Astrocyte (in vitro differentiated cells and primary cell): ENCODE results near the gene ERMAP. TPM values are rescaled to one million over a fixed set of nuclear protein-coding genes. Genes with fewer than 3 reads are reported as not detected.

Source experiments
- DNase-seq: peaks from one replicate; pipeline ENCODE4 v3.0.0-alpha.2; 2010; ENCODE audit warnings: low read depth
- FAIRE-seq: peaks from 2 replicates; lab custom pipeline; 2011; peaks lifted over from hg19 to GRCh38; lab: Jason Lieb, UNC
- H2AFZ ChIP-seq: 2 replicates; pipeline ENCODE4 v1.6.0; 2012; ENCODE audit warnings: low read depth, low read length, inconsistent platforms
- H3K27ac ChIP-seq: 2 replicates; pipeline ENCODE4 v1.5.1; 2011; ENCODE audit warnings: low read depth, low read length, inconsistent platforms
- H3K27me3 ChIP-seq: 2 replicates; pipeline ENCODE4 v1.6.0; 2011; ENCODE audit warnings: low read length, inconsistent platforms; ENCODE audit not compliant: insufficient read depth
- H3K36me3 ChIP-seq: 2 replicates; pipeline ENCODE4 v1.5.1; 2011; ENCODE audit warnings: low read length, inconsistent platforms; ENCODE audit not compliant: insufficient read depth
- H3K4me1 ChIP-seq: 2 replicates; pipeline ENCODE4 v1.5.1; 2011; ENCODE audit warnings: low read length, inconsistent platforms; ENCODE audit not compliant: insufficient read depth
- H3K4me2 ChIP-seq: 2 replicates; pipeline ENCODE4 v1.6.0; 2012; ENCODE audit warnings: low read length, inconsistent platforms
- H3K4me3 ChIP-seq: 2 replicates; pipeline ENCODE4 v1.5.1; 2011; ENCODE audit warnings: low read depth, mild to moderate bottlenecking, low read length, inconsistent platforms; ENCODE audit not compliant: insufficient read depth
- H3K79me2 ChIP-seq: 2 replicates; pipeline ENCODE4 v1.6.0; 2012; ENCODE audit warnings: mild to moderate bottlenecking, low read length, inconsistent platforms; ENCODE audit not compliant: insufficient read depth
- H3K9ac ChIP-seq: 2 replicates; pipeline ENCODE4 v1.6.0; 2012; ENCODE audit warnings: mild to moderate bottlenecking, low read length, inconsistent platforms
- H3K9me3 ChIP-seq: 2 replicates; pipeline ENCODE4 v1.5.1; 2012; ENCODE audit warnings: low read depth, mild to moderate bottlenecking, low read length, inconsistent platforms; ENCODE audit not compliant: insufficient read depth
- H4K20me1 ChIP-seq: 2 replicates; pipeline ENCODE4 v1.6.0; 2012; ENCODE audit warnings: low read length, inconsistent platforms; ENCODE audit not compliant: insufficient read depth
- H3K27ac Mint-ChIP-seq: one replicate; pipeline ENCODE4 v1.8.0; 2021; ENCODE audit warnings: mild to moderate bottlenecking, mixed read lengths; ENCODE audit not compliant: unreplicated experiment
- H3K27me3 Mint-ChIP-seq: one replicate; pipeline ENCODE4 v1.8.0; 2021; ENCODE audit warnings: low read depth, mixed read lengths; ENCODE audit not compliant: unreplicated experiment
- H3K36me3 Mint-ChIP-seq: one replicate; pipeline ENCODE4 v1.8.0; 2021; ENCODE audit warnings: low read depth, mixed read lengths; ENCODE audit not compliant: unreplicated experiment
- H3K4me1 Mint-ChIP-seq: one replicate; pipeline ENCODE4 v1.8.0; 2021; ENCODE audit warnings: low read depth, mixed read lengths; ENCODE audit not compliant: unreplicated experiment
- H3K4me3 Mint-ChIP-seq: one replicate; pipeline ENCODE4 v1.8.0; 2021; ENCODE audit warnings: mild to moderate bottlenecking, moderate library complexity, mixed read lengths; ENCODE audit not compliant: unreplicated experiment
- H3K9me3 Mint-ChIP-seq: one replicate; pipeline ENCODE4 v1.8.0; 2021; ENCODE audit warnings: mild to moderate bottlenecking, mixed read lengths; ENCODE audit not compliant: unreplicated experiment
- CTCF ChIP-seq: IDR thresholded peaks from 2 replicates; pipeline ENCODE4 v1.5.1; 2011; ENCODE audit warnings: low read depth, mild to moderate bottlenecking, inconsistent platforms, low read length, moderate library complexity; ENCODE audit not compliant: insufficient read depth
- EZH2 ChIP-seq: IDR thresholded peaks from 2 replicates; pipeline ENCODE4 v1.6.1; 2012; ENCODE audit warnings: mild to moderate bottlenecking, low read length, inconsistent platforms; ENCODE audit not compliant: insufficient read depth
- total RNA-seq: library from RNA; stranded (reverse); gene quantifications from 2 replicates; pipeline ENCODE4 v1.2.1, GENCODE V29; 2021

Gene ERMAP
- total RNA-seq, 1 donor from 2014 or later = 8.9 TPM

- Histone ChIP-seq H3K4me1 (no peaks in the 10 kb centered on the region), H3K27ac (no peak overlapping the region), H3K27me3 (no peaks in the 10 kb centered on the region), H3K79me2 (peaks cover 3% of the 10 kb centered on the region), H3K9ac (no peak overlapping the region), H2AFZ (no peak overlapping the region), H3K4me2 (no peak overlapping the region), H4K20me1 (no peaks in the 10 kb centered on the region), H3K36me3 (peaks cover 4% of the 10 kb centered on the region), H3K9me3 (no peaks in the 10 kb centered on the region), H3K4me3 (no peak overlapping the region)
- H3K4me3 Mint-ChIP-seq = no peak overlapping the region
- DNase-seq (no peak), FAIRE-seq (no peak)
- peaks cover 5% of the 10 kb centered on the region for H3K4me1 Mint-ChIP-seq
- no peak overlapping the region for H3K27ac Mint-ChIP-seq
- H3K27me3 Mint-ChIP-seq = no peaks in the 10 kb centered on the region
- no peaks in the 10 kb centered on the region for H3K9me3 Mint-ChIP-seq
- TF ChIP-seq EZH2 (no peak), CTCF (no peak)
- peaks cover 2% of the 10 kb centered on the region for H3K36me3 Mint-ChIP-seq
Measured at GRCh38 chr1:42824481-42825035, 7.6 kb downstream of the ERMAP start.

DNA sequence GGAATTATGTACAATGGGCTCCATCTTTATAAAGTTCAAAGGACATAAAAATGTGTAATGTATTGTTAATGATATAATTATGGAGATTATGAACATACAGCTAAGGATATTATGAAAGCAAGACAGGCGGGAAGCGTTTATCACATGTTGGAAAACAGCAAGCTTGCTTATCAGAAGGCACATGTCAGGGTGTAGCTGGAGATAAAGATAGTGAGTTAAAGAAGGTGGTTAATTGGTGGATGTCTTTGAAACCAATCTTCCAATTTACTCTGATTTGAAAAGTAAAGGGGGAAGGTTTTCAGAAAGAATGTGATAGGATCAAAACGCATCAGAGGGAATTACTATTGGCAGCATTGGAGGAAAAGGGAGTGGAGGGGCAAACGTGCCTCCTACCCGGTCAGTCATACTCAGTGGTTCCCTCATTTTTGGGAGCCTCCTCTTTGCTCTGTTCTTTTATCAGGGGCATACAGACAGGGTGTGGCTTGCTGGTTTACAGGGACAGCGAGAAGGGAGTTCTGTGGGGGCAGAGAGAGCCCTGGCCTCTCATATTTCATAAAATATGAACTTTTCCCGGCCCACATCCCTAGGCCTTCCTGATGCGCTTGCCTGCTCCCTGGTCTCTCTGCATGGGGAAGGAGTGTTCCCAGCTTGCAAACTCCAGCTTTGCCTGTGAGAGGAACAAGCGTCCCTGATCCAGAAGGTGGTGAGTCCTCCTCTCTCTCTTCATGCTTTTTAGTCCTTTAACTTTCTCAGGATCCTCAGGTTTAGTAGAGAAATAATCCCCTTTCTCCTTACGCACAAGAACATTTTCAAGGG is 8.3 kb downstream of the ERMAP start:
- TF ChIP-seq EZH2 = no peak
- no peak for TF ChIP-seq CTCF

DNA sequence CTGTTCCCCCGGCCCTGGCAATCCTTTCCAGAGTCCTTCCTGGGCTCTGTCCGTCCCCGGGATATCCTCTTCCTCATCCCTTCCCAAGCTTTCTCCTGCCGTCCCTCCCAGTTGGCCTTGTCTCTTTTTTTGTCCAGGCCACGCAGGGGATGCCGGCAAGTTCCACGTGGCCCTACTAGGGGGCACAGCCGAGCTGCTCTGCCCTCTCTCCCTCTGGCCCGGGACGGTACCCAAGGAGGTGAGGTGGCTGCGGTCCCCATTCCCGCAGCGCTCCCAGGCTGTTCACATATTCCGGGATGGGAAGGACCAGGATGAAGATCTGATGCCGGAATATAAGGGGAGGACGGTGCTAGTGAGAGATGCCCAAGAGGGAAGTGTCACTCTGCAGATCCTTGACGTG is 13.7 kb downstream of the ERMAP start:
- FAIRE-seq (no peak), DNase-seq (no peak)
- Mint-ChIP-seq H3K9me3 (no peaks in the 10 kb centered on the region), H3K36me3 (peaks cover 14% of the 10 kb centered on the region), H3K4me1 (no peaks in the 10 kb centered on the region), H3K4me3 (no peak overlapping the region), H3K27me3 (peaks cover 4% of the 10 kb centered on the region), H3K27ac (no peak overlapping the region)
- no peak overlapping the region for H3K9ac ChIP-seq
- no peak overlapping the region for H3K27ac ChIP-seq
- H3K36me3 ChIP-seq = peaks cover 4% of the 10 kb centered on the region
- no peak overlapping the region for H3K4me3 ChIP-seq
- no peaks in the 10 kb centered on the region for H4K20me1 ChIP-seq
- H3K27me3 ChIP-seq = no peaks in the 10 kb centered on the region
- H2AFZ ChIP-seq = no peak overlapping the region
- H3K4me1 ChIP-seq = no peaks in the 10 kb centered on the region
- H3K79me2 ChIP-seq = no peaks in the 10 kb centered on the region
- no peaks in the 10 kb centered on the region for H3K9me3 ChIP-seq
- no peak overlapping the region for H3K4me2 ChIP-seq
- TF ChIP-seq CTCF = no peak
- no peak for TF ChIP-seq EZH2

More for the DNA sequence above, 8.3 kb downstream of the ERMAP start:
- H3K27ac ChIP-seq = no peak overlapping the region
- H4K20me1 ChIP-seq = no peaks in the 10 kb centered on the region
- H3K4me3 ChIP-seq = no peak overlapping the region
- H2AFZ ChIP-seq = no peak overlapping the region
- no peak overlapping the region for H3K4me3 Mint-ChIP-seq
- H3K27ac Mint-ChIP-seq = no peak overlapping the region
- H3K9ac ChIP-seq = no peak overlapping the region
- H3K36me3 ChIP-seq = peaks cover 4% of the 10 kb centered on the region
- H3K27me3 ChIP-seq = no peaks in the 10 kb centered on the region
- no peaks in the 10 kb centered on the region for H3K4me1 ChIP-seq
- H3K27me3 Mint-ChIP-seq = no peaks in the 10 kb centered on the region
- no peaks in the 10 kb centered on the region for H3K79me2 ChIP-seq
- no peaks in the 10 kb centered on the region for H3K9me3 ChIP-seq
- H3K36me3 Mint-ChIP-seq = peaks cover 6% of the 10 kb centered on the region
- no peak overlapping the region for H3K4me2 ChIP-seq
- peaks cover 5% of the 10 kb centered on the region for H3K4me1 Mint-ChIP-seq
- FAIRE-seq (no peak), DNase-seq (no peak)
- H3K9me3 Mint-ChIP-seq = no peaks in the 10 kb centered on the region
